NOMO-1 treated with dmso at 0.1 percent for 144 hours (cell line): ENCODE results near the gene INTS11.

Experiments
- DNase-seq: peaks from one replicate; lab custom pipeline; 2025; ENCODE audit not compliant: unreplicated experiment; lab: John Stamatoyannopoulos, UW

Gene INTS11

GRCh38 chr1:1314678-1315335, 9.7 kb downstream of the INTS11 start:
- DNase-seq: no peak

GRCh38 chr1:1314237-1314586, 10.2 kb downstream of the INTS11 start:
- DNase-seq: no peak

GRCh38 chr1:1313500-1314236, 10.8 kb downstream of the INTS11 start:
- no peak for DNase-seq

GRCh38 chr1:1312450-1313314, 11.8 kb downstream of the INTS11 start:
- DNase-seq: no peak

GRCh38 chr1:1311107-1312104, 13.1 kb downstream of the INTS11 start:
- DNase-seq: no peak

GRCh38 chr1:1310476-1311053, 13.9 kb downstream of the INTS11 start:
- DNase-seq: no peak

- DNase-seq: no peak
Observed at GRCh38 chr1:1310109-1310385, 14.4 kb downstream of the INTS11 start.

- no peak for DNase-seq
Observed at GRCh38 chr1:1309251-1310108, 15.0 kb downstream of the INTS11 start.

- DNase-seq: no peak
Observed at GRCh38 chr1:1308756-1309250, 15.7 kb downstream of the INTS11 start.

GRCh38 chr1:1307923-1308755, 16.3 kb downstream of the INTS11 start, which contains the start of the genes ACAP3 and PUSL1:
ACAP3 (minus strand) TSS chr1:1307930; CDS start chr1:1307815, 115 bp downstream.
PUSL1 (plus strand) TSS chr1:1308597; CDS start chr1:1308644, 47 bp downstream.
- DNase-seq: peak; percentile 95

GRCh38 chr1:1307261-1307922, 17.1 kb downstream of the INTS11 start:
- DNase-seq: no peak

GRCh38 chr1:1306661-1307260, 17.7 kb downstream of the INTS11 start:
- no peak for DNase-seq

GRCh38 chr1:1306070-1306660, 18.3 kb downstream of the INTS11 start:
- DNase-seq: no peak

- peak; percentile 70 for DNase-seq
Observed at GRCh38 chr1:1305300-1306069, 19.0 kb downstream of the INTS11 start.

- DNase-seq: no peak
Observed at GRCh38 chr1:1304331-1305299, 19.8 kb downstream of the INTS11 start.
